Activated CD4-positive, alpha-beta T cell treated with anti-CD3 and anti-CD28 coated beads for 1 hour (primary cell): ENCODE data around the gene NUP50.
"Not testable (repeated sequence)": the region's sequence is repeated elsewhere in the genome, so short reads cannot be mapped to it uniquely, and the experiment has no call there.

ENCODE experiments used
- DNase-seq: peaks from one replicate; pipeline ENCODE4 v3.0.0-alpha.2; 2020

The NUP50 gene

GRCh38 chr22:45162531-45162930 is 1.2 kb upstream of the NUP50 start:
- no peak for DNase-seq

- DNase-seq, result no peak
Measured at GRCh38 chr22:45163099-45163450, 650 bp upstream of the NUP50 start.

- no peak for DNase-seq
Measured at GRCh38 chr22:45164270-45165088, 754 bp downstream of the NUP50 start.

GRCh38 chr22:45166932-45167331 is 3.2 kb downstream of the NUP50 start:
- no peak for DNase-seq

- no peak for DNase-seq
Measured at GRCh38 chr22:45169591-45170466, 6.1 kb downstream of the NUP50 start.

- no peak for DNase-seq
Measured at GRCh38 chr22:45171830-45172229, 8.1 kb downstream of the NUP50 start.

GRCh38 chr22:45172881-45173585 is 9.3 kb downstream of the NUP50 start:
- no peak for DNase-seq

GRCh38 chr22:45179276-45180049 is 15.7 kb downstream of the NUP50 start:
- DNase-seq, result no peak

GRCh38 chr22:45180146-45180679 is 16.5 kb downstream of the NUP50 start:
- no peak for DNase-seq

GRCh38 chr22:45181240-45181639 is 17.5 kb downstream of the NUP50 start:
- no peak for DNase-seq

GRCh38 chr22:45181766-45182165 is 18.0 kb downstream of the NUP50 start:
- no peak for DNase-seq

- DNase-seq, result no peak
Measured at GRCh38 chr22:45183974-45184373, 20.2 kb downstream of the NUP50 start.

- no peak for DNase-seq
Measured at GRCh38 chr22:45185718-45186514, 22.2 kb downstream of the NUP50 start.

GRCh38 chr22:45187891-45188290 is 24.2 kb downstream of the NUP50 start:
- no peak for DNase-seq

GRCh38 chr22:45188779-45189178 is 25.1 kb downstream of the NUP50 start:
- DNase-seq, result no peak

GRCh38 chr22:45190202-45190872 is 26.6 kb downstream of the NUP50 start:
- no peak for DNase-seq

GRCh38 chr22:45191746-45192145 is 28.0 kb downstream of the NUP50 start:
- DNase-seq, result not testable (repeated sequence)

GRCh38 chr22:45192701-45193187 is 29.0 kb downstream of the NUP50 start:
- no peak for DNase-seq

GRCh38 chr22:45194686-45195085 is 31.0 kb downstream of the NUP50 start:
- no peak for DNase-seq

- DNase-seq, result no peak
Measured at GRCh38 chr22:45195616-45196015, 31.9 kb downstream of the NUP50 start.

- no peak for DNase-seq
Measured at GRCh38 chr22:45196308-45196707, 32.6 kb downstream of the NUP50 start.
